ENCODE data around the gene SMPD4.
"Not testable (repeated sequence)": the region's sequence is repeated elsewhere in the genome, so short reads cannot be mapped to it uniquely, and the experiment has no call there.

SMPD4 gene

DNA sequence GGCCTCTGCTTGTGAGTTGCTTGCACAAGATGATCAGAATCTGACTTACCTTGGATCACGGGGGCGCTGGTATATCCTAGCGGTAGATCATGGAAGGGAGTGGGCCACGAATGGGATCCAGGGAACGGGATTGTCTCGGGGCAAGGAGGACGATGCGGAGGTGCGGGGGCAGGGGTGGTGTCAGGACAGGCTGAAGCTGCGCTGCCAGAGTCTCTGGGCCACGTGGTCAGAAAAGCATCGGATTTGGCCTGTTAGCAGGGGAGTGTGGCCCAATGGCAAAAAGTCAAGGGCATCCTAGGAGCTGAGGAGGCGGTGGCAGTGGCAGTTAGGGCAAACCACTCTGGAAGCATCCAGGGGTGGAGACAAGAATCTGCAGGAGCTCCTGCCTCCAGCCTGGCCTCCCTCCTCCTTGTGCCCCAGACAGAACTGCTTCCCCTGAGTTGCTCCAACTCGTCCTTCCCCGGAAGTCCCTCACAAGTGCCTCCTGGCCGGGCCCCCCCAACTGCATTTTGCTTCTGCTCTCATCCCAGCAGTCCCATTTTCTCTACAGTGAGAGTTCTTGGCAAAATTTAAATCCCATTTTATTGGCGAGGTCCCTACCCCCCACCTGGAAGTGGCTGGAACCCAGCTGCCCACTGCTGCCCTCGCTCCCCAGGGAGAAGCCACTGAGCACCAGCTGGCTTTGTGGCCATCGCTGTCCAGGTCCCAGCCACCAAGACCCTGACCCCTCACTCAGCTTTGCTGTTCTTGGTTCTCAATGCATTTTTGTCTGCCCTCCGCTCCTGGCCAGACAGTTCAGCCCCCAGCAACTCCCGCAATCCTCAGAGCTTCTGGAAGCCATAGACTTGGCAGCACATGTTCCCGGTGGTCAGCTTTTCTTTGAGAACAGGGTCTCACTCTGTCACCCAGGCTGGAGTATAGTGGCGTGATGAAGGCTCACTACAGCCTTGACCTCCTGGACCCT lies 30.9 kb downstream of the SMPD4 start:
- TF ChIP-seq, protein P1, sequence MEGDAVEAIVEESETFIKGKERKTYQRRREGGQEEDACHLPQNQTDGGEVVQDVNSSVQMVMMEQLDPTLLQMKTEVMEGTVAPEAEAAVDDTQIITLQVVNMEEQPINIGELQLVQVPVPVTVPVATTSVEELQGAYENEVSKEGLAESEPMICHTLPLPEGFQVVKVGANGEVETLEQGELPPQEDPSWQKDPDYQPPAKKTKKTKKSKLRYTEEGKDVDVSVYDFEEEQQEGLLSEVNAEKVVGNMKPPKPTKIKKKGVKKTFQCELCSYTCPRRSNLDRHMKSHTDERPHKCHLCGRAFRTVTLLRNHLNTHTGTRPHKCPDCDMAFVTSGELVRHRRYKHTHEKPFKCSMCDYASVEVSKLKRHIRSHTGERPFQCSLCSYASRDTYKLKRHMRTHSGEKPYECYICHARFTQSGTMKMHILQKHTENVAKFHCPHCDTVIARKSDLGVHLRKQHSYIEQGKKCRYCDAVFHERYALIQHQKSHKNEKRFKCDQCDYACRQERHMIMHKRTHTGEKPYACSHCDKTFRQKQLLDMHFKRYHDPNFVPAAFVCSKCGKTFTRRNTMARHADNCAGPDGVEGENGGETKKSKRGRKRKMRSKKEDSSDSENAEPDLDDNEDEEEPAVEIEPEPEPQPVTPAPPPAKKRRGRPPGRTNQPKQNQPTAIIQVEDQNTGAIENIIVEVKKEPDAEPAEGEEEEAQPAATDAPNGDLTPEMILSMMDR (conservative IDR thresholded peaks at IDR 0.05; ENCODE audit: control insufficient read depth, insufficient read depth, low read depth, low read length): no peak
- DNase-seq (ENCODE audit: low read depth): no peak

DNA sequence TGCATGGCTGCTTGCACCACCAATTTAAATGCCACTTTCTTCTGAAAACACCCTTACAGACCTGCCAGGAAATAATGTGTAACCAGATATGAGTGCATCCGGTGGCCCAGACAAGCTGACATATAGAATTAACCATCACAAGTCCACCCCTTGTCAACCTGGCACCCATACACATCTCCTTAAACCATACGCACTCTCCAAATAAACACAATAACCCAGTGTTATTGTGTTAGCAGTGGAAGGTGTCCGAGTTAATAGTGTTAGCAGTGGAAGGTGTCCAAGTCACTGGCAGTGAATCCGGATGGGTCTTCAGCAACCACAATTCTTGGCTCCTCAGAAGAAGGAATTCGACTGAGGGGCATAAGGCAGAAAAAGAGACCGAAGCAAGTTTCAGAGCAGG lies 32.9 kb downstream of the SMPD4 start:
- not testable (repeated sequence) for DNase-seq (ENCODE audit: low read depth); H3K4me3 ChIP-seq (ENCODE audit: control insufficient read depth, low read depth, low read length)

More for the DNA sequence above, 30.9 kb downstream of the SMPD4 start:
- H3K4me3 ChIP-seq (ENCODE audit: control insufficient read depth, low read depth, low read length): no peak overlapping the region

DNA sequence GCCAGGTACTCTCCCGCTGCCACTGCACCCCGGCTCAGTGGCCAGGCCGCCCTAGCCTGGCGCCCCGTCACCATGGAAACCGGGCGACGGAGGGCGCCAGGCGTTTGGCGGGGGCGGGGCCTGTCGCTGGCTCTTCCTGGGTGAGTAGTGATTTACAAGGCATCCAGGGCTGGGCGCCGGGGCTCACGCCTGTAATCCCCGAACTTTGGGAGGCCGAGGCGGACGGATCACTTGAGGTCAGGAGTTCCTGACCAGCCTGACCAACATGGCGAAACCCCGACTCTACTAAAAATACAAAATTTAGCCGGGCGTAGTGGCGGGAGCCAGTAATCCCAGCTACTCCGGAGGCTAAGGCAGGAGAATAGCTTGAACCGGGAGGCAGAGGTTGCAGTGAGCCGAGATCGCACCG lies 36.4 kb downstream of the SMPD4 start, which contains the start of gene CCDC74B:
Gene CCDC74B (minus strand): TSS at position 107 of the 409 bp plus-strand sequence. CDS start 116 bp downstream, outside the sequence.
- peak; percentile 21 for DNase-seq (ENCODE audit: low read depth)
- peak within 1 kb of the TSS; percentile 29 for H3K4me3 ChIP-seq (ENCODE audit: control insufficient read depth, low read depth, low read length)

- H3K4me3 ChIP-seq (ENCODE audit: control insufficient read depth, low read depth, low read length); DNase-seq (ENCODE audit: low read depth): not testable (repeated sequence)
These were observed 37.9 kb downstream of the SMPD4 start for GRCh38 chr2:130143266-130144039.

- DNase-seq (ENCODE audit: low read depth); H3K4me3 ChIP-seq (ENCODE audit: control insufficient read depth, low read depth, low read length): not testable (repeated sequence)
These were observed 38.8 kb downstream of the SMPD4 start for GRCh38 chr2:130142396-130143265.

- not testable (repeated sequence) for H3K4me3 ChIP-seq (ENCODE audit: control insufficient read depth, low read depth, low read length); DNase-seq (ENCODE audit: low read depth)
These were observed 39.6 kb downstream of the SMPD4 start for GRCh38 chr2:130141645-130142370.

- DNase-seq (ENCODE audit: low read depth); H3K4me3 ChIP-seq (ENCODE audit: control insufficient read depth, low read depth, low read length): not testable (repeated sequence)
These were observed 40.4 kb downstream of the SMPD4 start for GRCh38 chr2:130141002-130141401.

GRCh38 chr2:130140516-130140915 lies 40.9 kb downstream of the SMPD4 start:
- DNase-seq (ENCODE audit: low read depth); H3K4me3 ChIP-seq (ENCODE audit: control insufficient read depth, low read depth, low read length): not testable (repeated sequence)

DNA sequence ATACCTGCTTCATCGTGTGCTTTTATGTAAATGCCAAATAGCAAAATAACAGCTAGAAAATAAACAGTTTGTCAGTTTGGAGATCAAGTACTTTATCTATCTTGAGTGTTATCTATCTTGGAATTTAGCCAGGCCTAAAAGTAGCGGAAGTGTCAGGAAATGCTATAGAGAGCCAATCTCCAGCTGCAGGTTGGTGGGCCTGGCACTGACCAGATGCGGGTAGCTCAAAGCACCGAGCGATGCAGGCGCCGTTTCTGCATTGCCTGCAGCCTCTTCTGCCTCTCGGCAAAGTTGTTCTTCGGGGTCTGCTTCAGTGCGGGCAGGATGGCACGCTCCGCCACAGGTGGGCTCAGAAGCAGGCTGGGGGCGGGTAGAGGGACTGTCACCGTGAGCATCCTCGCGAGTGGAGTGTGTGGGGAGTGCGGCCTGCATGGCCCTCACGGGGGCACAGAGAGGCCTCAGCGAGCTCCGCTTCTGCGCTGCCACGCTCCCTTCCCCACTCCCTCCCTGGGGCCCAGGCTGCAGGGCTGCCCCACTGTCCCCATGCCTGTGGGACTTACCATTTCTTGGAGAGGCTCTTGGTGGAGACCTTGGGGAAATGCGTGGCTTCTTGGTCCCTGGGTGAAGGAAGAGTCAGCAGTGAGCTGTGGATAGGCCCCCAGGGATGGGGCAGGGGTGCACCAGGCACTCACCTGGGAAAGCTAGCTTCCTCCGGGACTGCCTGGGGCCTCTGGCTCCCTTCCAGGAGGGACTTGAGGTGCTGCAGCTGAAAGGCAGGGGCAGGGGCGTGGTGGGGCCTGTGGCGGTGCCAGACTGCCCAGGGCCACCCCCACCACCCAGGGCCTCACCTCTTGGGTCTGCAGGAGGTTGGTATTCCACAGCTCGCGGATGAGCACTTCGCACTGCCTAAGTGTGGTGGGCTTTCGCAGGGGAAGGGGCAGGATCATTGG lies 41.8 kb downstream of the SMPD4 start:
- DNase-seq (ENCODE audit: low read depth); H3K4me3 ChIP-seq (ENCODE audit: control insufficient read depth, low read depth, low read length): not testable (repeated sequence)

DNA sequence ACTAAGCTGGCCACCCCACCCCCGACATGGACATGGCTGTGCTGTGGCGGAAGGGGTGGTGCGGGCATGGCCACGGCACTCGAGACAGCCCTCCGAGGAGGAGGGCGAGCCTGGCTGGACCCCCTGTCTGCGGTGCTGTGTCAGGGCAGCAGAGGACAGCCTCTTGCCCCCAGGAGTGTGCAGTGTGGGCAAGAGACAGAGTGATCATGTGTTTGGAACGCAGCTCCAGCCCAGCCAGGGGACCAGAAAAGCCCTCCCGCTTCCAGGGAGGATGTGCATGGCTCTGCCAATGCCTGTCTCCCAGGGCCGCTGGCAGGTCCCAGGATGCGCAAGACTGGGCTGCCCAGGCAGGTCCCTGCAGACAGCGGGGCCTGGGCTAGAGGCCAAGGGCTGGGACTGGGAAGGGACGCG lies 42.6 kb downstream of the SMPD4 start:
- not testable (repeated sequence) for DNase-seq (ENCODE audit: low read depth); H3K4me3 ChIP-seq (ENCODE audit: control insufficient read depth, low read depth, low read length)

GRCh38 chr2:130138326-130138725 lies 43.1 kb downstream of the SMPD4 start:
- not testable (repeated sequence) for H3K4me3 ChIP-seq (ENCODE audit: control insufficient read depth, low read depth, low read length)

GRCh38 chr2:130137118-130137517 lies 44.3 kb downstream of the SMPD4 start:
- DNase-seq (ENCODE audit: low read depth); H3K4me3 ChIP-seq (ENCODE audit: control insufficient read depth, low read depth, low read length): not testable (repeated sequence)

More at GRCh38 chr2:130138326-130138725, 43.1 kb downstream of the SMPD4 start:
- not testable (repeated sequence) for DNase-seq (ENCODE audit: low read depth)

DNA sequence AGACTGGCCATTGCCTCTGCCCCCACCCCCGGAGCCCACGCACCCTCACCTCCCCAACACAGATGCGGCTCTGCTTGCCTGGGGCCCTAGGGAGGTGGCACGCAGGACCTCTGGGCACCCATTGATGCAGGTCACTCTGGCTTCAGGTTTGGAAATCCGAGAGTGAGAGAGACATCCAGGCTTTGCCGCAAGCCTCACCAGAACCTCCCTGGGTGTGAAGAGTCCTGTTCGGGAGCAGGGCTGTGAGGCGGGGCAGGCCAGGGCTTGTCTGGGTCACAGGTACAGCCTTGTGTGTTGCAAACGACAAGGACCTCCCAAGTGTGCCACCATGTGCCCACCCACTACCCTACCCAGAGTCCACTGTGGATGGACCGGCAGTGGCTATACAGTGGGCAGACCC lies 44.9 kb downstream of the SMPD4 start:
- DNase-seq (ENCODE audit: low read depth); H3K4me3 ChIP-seq (ENCODE audit: control insufficient read depth, low read depth, low read length): not testable (repeated sequence)
